OCI-LY3 (cell line): Measurements from ENCODE around the gene SMIM15.

Experiments
- H2AFZ ChIP-seq: fragments of 200-600, 300-600 bp; shearing (Covaris generic); 2 replicates; pipeline ENCODE4 v1.6.0; 2014; ENCODE audit warnings: antibody characterized with exemption, low read depth, low read length
- H3K27ac ChIP-seq: fragments of 200-600, 300-600 bp; sonication (generic); 2 replicates; pipeline ENCODE4 v1.5.1; 2014; ENCODE audit warnings: mild to moderate bottlenecking, low read length, moderate library complexity, mixed read lengths
- H3K27me3 ChIP-seq: fragments of 200-600, 300-600 bp; sonication (generic); 2 replicates; pipeline ENCODE4 v1.6.1; 2014; ENCODE audit warnings: low read depth, low read length, mixed read lengths
- H3K36me3 ChIP-seq: fragments of 200-600, 300-600 bp; sonication (generic); replicated peaks from 2 replicates; pipeline ENCODE3; 2014; ENCODE audit warnings: low read depth, low read length, mixed read lengths
- H3K4me1 ChIP-seq: fragments of 300-600, 200-600 bp; sonication (generic); 2 replicates; pipeline ENCODE4 v1.6.1; 2014; ENCODE audit warnings: low read length, mixed read lengths
- H3K4me2 ChIP-seq: fragments of 200-600, 300-600 bp; sonication (generic); 2 replicates; pipeline ENCODE4 v1.6.1; 2014; ENCODE audit warnings: low read length, mixed read lengths
- H3K4me3 ChIP-seq: fragments of 300-600, 200-600 bp; sonication (generic); 2 replicates; pipeline ENCODE4 v1.5.1; 2014; ENCODE audit warnings: antibody characterized with exemption, mild to moderate bottlenecking, low read length, moderate library complexity
- H3K79me2 ChIP-seq: fragments of 300-600, 200-600 bp; shearing (Covaris generic); 2 replicates; pipeline ENCODE4 v1.6.1; 2014; ENCODE audit warnings: mild to moderate bottlenecking, low read length, mixed read lengths
- H3K9ac ChIP-seq: fragments of 300-600, 200-600 bp; shearing (Covaris generic); 2 replicates; pipeline ENCODE4 v1.6.0; 2014; ENCODE audit warnings: mild to moderate bottlenecking, low read length, moderate library complexity
- H3K9me3 ChIP-seq: fragments of 200-600, 300-600 bp; shearing (Covaris generic); 2 replicates; pipeline ENCODE4 v1.6.1; 2014; ENCODE audit warnings: low read length, mixed read lengths; ENCODE audit not compliant: insufficient read depth
- H4K20me1 ChIP-seq: fragments of 200-600, 300-600 bp; sonication (generic); 2 replicates; pipeline ENCODE4 v1.6.1; 2016; ENCODE audit warnings: low read length, mixed read lengths; ENCODE audit not compliant: insufficient read depth
- EZH2phosphoT487 ChIP-seq: fragments of 200-600 bp; shearing (Covaris generic); IDR thresholded peaks from 2 replicates; pipeline ENCODE4 v1.6.1; 2018; ENCODE audit warnings: antibody characterized with exemption, mixed run types, low read depth
- TF ChIP-seq, protein P1 (sequence below): fragments of 200-600, 300-600 bp; sonication (generic); IDR thresholded peaks from 2 replicates; pipeline ENCODE4 v1.5.1; 2014; ENCODE audit warnings: antibody characterized with exemption, low read length, low read depth

Gene SMIM15

DNA sequence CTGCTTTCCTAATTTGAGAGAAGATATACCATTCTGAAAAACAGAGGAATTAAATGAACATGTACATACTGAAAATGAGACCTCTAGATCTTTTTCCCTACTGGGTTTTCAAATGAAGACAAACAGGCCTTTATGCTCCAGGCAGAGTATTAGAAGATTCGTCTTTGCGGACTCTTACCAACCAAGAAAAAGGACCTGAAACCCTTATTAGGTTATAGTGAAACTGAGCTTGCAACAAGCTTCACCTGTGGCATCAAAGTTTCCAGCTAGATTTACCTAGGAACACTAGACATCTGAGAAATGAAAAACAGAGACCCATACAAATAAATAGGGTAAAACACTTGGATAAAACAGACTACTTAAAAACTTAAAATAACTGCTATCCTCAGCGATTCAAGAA lies 46.3 kb downstream of the SMIM15 start:
- Histone ChIP-seq H3K4me1 (peaks cover 14% of the 10 kb centered on the region), H3K9me3 (no peaks in the 10 kb centered on the region), H3K36me3 (no peaks in the 10 kb centered on the region), H3K27ac (no peak overlapping the region), H3K4me2 (peak overlapping the region; percentile 15), H3K9ac (no peak overlapping the region), H3K79me2 (no peaks in the 10 kb centered on the region), H3K27me3 (no peaks in the 10 kb centered on the region), H3K4me3 (no peak overlapping the region), H4K20me1 (no peaks in the 10 kb centered on the region), H2AFZ (no peak overlapping the region)
- TF ChIP-seq, protein P1, sequence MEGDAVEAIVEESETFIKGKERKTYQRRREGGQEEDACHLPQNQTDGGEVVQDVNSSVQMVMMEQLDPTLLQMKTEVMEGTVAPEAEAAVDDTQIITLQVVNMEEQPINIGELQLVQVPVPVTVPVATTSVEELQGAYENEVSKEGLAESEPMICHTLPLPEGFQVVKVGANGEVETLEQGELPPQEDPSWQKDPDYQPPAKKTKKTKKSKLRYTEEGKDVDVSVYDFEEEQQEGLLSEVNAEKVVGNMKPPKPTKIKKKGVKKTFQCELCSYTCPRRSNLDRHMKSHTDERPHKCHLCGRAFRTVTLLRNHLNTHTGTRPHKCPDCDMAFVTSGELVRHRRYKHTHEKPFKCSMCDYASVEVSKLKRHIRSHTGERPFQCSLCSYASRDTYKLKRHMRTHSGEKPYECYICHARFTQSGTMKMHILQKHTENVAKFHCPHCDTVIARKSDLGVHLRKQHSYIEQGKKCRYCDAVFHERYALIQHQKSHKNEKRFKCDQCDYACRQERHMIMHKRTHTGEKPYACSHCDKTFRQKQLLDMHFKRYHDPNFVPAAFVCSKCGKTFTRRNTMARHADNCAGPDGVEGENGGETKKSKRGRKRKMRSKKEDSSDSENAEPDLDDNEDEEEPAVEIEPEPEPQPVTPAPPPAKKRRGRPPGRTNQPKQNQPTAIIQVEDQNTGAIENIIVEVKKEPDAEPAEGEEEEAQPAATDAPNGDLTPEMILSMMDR = no peak
- no peak for TF ChIP-seq EZH2phosphoT487

DNA sequence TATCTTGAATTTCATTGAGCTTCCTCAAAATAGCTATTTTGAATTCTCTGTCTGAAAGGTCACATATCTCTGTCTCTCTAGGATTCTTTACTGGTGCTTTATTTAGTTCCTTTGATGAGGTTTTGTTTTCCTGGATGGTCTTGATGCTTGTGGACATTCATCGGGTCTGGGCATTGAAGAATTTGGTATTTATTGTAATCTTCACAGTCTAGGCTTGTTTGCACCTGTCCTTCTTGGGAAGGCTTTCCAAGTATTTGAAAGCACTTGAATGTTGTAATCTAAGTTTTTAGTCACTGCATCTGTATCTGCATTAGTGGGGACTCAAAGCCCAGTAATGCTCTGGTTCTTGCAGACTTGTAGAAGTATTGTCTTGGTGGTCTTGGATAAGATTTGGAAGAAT lies 47.8 kb downstream of the SMIM15 start:
- H3K27ac ChIP-seq = no peak overlapping the region
- H3K4me1 ChIP-seq = peaks cover 14% of the 10 kb centered on the region
- no peaks in the 10 kb centered on the region for H3K36me3 ChIP-seq
- no peaks in the 10 kb centered on the region for H3K27me3 ChIP-seq
- H3K79me2 ChIP-seq = no peaks in the 10 kb centered on the region
- H4K20me1 ChIP-seq = no peaks in the 10 kb centered on the region
- no peaks in the 10 kb centered on the region for H3K9me3 ChIP-seq
- TF ChIP-seq, protein P1 = no peak
- no peak for TF ChIP-seq EZH2phosphoT487
- H2AFZ ChIP-seq = no peak overlapping the region
- no peak overlapping the region for H3K4me2 ChIP-seq
- no peak overlapping the region for H3K9ac ChIP-seq
- no peak overlapping the region for H3K4me3 ChIP-seq
